ENCODE data around the gene UBASH3A. TPM values are rescaled to one million over a fixed set of nuclear protein-coding genes. Genes with fewer than 3 reads are reported as not detected.

UBASH3A gene
- total RNA-seq, 3 donors from 2014 or later (not counting 1 experiment from before 2014, with no cell fraction given), result 0.66 to 5.0 (median 2.0) TPM

DNA sequence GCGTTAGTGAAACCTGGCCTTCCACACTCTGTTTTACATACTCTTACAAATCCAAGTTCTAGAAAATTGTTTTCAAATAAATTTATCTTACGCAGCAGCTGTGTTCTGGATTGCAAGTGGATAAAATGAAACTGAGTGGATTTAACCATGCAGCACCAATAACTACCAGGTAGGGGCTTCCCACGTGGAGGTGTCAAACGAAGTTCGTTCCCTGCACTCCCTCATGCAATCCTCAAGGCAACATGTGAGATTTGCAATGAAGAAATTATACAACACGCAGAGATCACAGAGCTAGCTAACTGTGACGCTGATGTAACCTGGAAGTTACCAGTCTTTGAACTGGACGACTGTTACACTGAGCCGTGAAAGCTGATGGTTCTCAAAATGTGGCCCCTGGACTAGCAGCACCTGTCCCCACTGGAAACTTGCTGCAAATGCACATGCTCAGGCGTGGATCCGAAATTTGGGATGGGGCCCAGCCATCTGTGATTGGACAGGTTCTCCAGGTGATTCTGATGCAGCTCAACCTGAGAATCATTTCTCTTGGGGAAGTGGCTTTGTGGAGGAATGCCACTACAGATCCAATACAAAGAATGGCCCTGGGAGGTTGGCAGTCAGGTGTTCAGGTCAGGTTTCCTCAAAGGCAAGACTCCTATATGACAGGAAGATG, 56.0 kb downstream of the UBASH3A start:
- Histone ChIP-seq H3K36me3 (ENCODE audit: control insufficient read depth, insufficient read depth, low read length) (no peaks in the 10 kb centered on the region), H3K27ac (ENCODE audit: low read length) (no peak overlapping the region), H3K4me3 (ENCODE audit: low read length) (no peak overlapping the region), H3K9me3 (ENCODE audit: control insufficient read depth, insufficient read depth, low read length) (no peaks in the 10 kb centered on the region), H3K4me1 (ENCODE audit: control insufficient read depth, insufficient read depth, low read length) (peaks cover 32% of the 10 kb centered on the region), H3K27me3 (ENCODE audit: control insufficient read depth, insufficient read depth, low read length) (no peaks in the 10 kb centered on the region)
- Mint-ChIP-seq H3K4me1 (peaks cover 18 to 31% of the 10 kb centered on the region in 2 donors), H3K9me3 (no peaks in the 10 kb centered on the region), H3K27ac (no peak overlapping the region), H3K27me3 (ENCODE audit: low read depth in 2 of 2) (peaks cover 19 to 23% of the 10 kb centered on the region in 2 donors), H3K4me3 (no peak overlapping the region), H3K36me3 (no peaks in the 10 kb centered on the region)
- intact Hi-C loops (cut with micrococcal nuclease), result no loop called here
- 87% methylated on average over 10 of the region's 11 CpGs for WGBS (ENCODE audit: insufficient coverage)
- no peak for DNase-seq
- ATAC-seq, result no peak
- TF ChIP-seq, protein P1, sequence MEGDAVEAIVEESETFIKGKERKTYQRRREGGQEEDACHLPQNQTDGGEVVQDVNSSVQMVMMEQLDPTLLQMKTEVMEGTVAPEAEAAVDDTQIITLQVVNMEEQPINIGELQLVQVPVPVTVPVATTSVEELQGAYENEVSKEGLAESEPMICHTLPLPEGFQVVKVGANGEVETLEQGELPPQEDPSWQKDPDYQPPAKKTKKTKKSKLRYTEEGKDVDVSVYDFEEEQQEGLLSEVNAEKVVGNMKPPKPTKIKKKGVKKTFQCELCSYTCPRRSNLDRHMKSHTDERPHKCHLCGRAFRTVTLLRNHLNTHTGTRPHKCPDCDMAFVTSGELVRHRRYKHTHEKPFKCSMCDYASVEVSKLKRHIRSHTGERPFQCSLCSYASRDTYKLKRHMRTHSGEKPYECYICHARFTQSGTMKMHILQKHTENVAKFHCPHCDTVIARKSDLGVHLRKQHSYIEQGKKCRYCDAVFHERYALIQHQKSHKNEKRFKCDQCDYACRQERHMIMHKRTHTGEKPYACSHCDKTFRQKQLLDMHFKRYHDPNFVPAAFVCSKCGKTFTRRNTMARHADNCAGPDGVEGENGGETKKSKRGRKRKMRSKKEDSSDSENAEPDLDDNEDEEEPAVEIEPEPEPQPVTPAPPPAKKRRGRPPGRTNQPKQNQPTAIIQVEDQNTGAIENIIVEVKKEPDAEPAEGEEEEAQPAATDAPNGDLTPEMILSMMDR (IDR thresholded peaks at IDR 0.05), result no peak

DNA sequence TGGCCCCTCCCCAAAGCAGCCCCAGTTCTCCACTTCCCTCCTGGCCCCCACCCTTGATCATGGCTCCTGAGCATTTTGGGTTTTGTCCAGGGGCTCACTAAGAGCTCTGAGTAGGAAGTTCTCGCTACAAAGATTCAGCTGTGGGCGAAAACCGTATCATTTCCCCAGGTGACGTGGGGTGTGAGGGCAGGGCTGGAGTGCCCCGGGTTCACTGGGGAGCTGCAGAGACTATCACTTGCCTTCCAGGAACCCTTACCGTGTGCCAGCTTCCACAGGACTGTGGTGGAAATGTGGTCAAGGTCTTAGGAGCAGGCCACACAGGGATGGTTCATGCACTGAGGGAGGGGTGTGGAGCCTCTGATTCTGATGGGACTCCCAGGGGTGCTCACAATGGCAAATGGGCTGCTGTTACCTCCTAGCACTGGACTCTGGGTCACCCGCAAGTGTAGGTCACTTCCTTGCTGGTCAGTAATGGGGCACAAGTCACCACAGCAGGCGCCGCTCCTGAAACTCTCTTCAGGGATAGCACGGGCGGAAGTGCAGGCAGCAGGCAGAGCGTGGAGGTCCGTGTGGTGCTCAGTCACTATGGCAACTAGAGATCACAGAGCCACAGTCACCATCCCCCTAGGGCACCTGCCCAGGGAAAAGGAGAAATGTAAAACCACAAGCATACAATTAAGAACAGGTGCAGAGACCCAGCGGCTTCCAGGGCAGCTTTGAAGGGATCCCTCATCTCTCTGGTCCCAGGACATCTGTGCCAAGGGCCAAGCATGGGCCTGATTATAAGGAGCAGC, 56.9 kb downstream of the UBASH3A start:
- H3K36me3 ChIP-seq (ENCODE audit: control insufficient read depth, insufficient read depth, low read length), result no peaks in the 10 kb centered on the region
- H3K4me1 ChIP-seq (ENCODE audit: control insufficient read depth, insufficient read depth, low read length), result peaks cover 41% of the 10 kb centered on the region
- intact Hi-C loops (cut with micrococcal nuclease), result no loop called here
- 33% methylated on average over 14 of the region's 14 CpGs for WGBS (ENCODE audit: insufficient coverage)
- no peak overlapping the region for H3K4me3 Mint-ChIP-seq
- H3K4me3 ChIP-seq (ENCODE audit: low read length), result no peak overlapping the region
- H3K9me3 ChIP-seq (ENCODE audit: control insufficient read depth, insufficient read depth, low read length), result no peaks in the 10 kb centered on the region
- TF ChIP-seq, protein P1 (IDR thresholded peaks at IDR 0.05), result no peak
- H3K27ac Mint-ChIP-seq, result peak overlapping the region in 1 of 2 donors; percentile 55
- H3K36me3 Mint-ChIP-seq, result no peaks in the 10 kb centered on the region
- H3K27me3 Mint-ChIP-seq (ENCODE audit: low read depth in 2 of 2), result peaks cover 15 to 16% of the 10 kb centered on the region in 2 donors
- peak overlapping the region; percentile 56 for H3K27ac ChIP-seq (ENCODE audit: low read length)
- peaks cover 27 to 40% of the 10 kb centered on the region in 2 donors for H3K4me1 Mint-ChIP-seq
- DNase-seq (peak in 1 of 2 donors; percentile 78), ATAC-seq (no peak)
- H3K9me3 Mint-ChIP-seq, result no peaks in the 10 kb centered on the region
- H3K27me3 ChIP-seq (ENCODE audit: control insufficient read depth, insufficient read depth, low read length), result no peaks in the 10 kb centered on the region

DNA sequence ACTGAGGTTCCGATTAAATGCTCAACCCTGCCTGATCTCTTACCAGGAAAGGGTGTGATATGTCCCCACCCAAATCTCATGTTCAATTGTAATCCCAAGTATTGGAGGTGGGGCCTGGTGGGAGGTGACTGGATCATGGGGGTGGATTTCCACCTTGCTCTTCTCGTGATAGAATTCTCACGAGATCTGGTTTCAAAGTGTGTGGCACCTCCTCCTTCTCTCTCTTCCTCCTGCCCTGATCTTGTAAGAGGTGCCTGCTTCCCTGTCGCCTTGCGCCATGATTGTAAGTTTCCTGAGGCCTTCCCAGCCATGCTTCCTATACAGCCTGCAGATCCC, 57.5 kb downstream of the UBASH3A start:
- intact Hi-C loops (cut with micrococcal nuclease), result no loop called here
- ATAC-seq, result no peak

More for the DNA sequence above, 57.5 kb downstream of the UBASH3A start:
- Mint-ChIP-seq H3K36me3 (no peaks in the 10 kb centered on the region), H3K27ac (peak overlapping the region; percentile 13 to 55), H3K4me3 (no peak overlapping the region), H3K9me3 (no peaks in the 10 kb centered on the region), H3K27me3 (ENCODE audit: low read depth in 2 of 2) (peaks cover 15 to 20% of the 10 kb centered on the region in 2 donors), H3K4me1 (peaks cover 30 to 45% of the 10 kb centered on the region in 2 donors)
- H3K36me3 ChIP-seq (ENCODE audit: control insufficient read depth, insufficient read depth, low read length), result no peaks in the 10 kb centered on the region
- TF ChIP-seq, protein P1 (IDR thresholded peaks at IDR 0.05), result no peak
- DNase-seq, result peak in 1 of 2 donors; percentile 25
- 54% methylated on average over 5 of the region's 5 CpGs for WGBS (ENCODE audit: insufficient coverage)
- H3K27ac ChIP-seq (ENCODE audit: low read length), result no peak overlapping the region
- no peak overlapping the region for H3K4me3 ChIP-seq (ENCODE audit: low read length)
- H3K9me3 ChIP-seq (ENCODE audit: control insufficient read depth, insufficient read depth, low read length), result no peaks in the 10 kb centered on the region
- H3K27me3 ChIP-seq (ENCODE audit: control insufficient read depth, insufficient read depth, low read length), result no peaks in the 10 kb centered on the region
- H3K4me1 ChIP-seq (ENCODE audit: control insufficient read depth, insufficient read depth, low read length), result peaks cover 45% of the 10 kb centered on the region
